ENCODE results near the gene SAP130.

SAP130 gene

GRCh38 chr2:128024816-128025215, 3.0 kb downstream of the SAP130 start:
- DNase-seq, result no peak

GRCh38 chr2:128017561-128017960, 10.3 kb downstream of the SAP130 start:
- no peak for DNase-seq

GRCh38 chr2:128016620-128017019, 11.2 kb downstream of the SAP130 start:
- DNase-seq, result no peak

GRCh38 chr2:128012698-128013097, 15.2 kb downstream of the SAP130 start:
- no peak for DNase-seq

GRCh38 chr2:128008074-128008672, 19.7 kb downstream of the SAP130 start:
- no peak for DNase-seq

GRCh38 chr2:128004509-128004908, 23.4 kb downstream of the SAP130 start:
- DNase-seq, result no peak

GRCh38 chr2:128003463-128003862, 24.4 kb downstream of the SAP130 start:
- DNase-seq, result no peak

- DNase-seq, result no peak
Measured at GRCh38 chr2:127996160-127996559, 31.7 kb downstream of the SAP130 start.

GRCh38 chr2:127995725-127996124, 32.1 kb downstream of the SAP130 start:
- DNase-seq, result no peak

- no peak for DNase-seq
Measured at GRCh38 chr2:127993659-127994058, 34.2 kb downstream of the SAP130 start.

GRCh38 chr2:127991742-127992141, 36.1 kb downstream of the SAP130 start:
- no peak for DNase-seq

GRCh38 chr2:127986548-127987079, 41.2 kb downstream of the SAP130 start:
- DNase-seq, result no peak

- DNase-seq, result no peak
Measured at GRCh38 chr2:127985735-127986134, 42.1 kb downstream of the SAP130 start.

GRCh38 chr2:127985026-127985734, 42.7 kb downstream of the SAP130 start:
- no peak for DNase-seq

GRCh38 chr2:127984551-127984950, 43.3 kb downstream of the SAP130 start:
- DNase-seq, result no peak

- DNase-seq, result no peak
Measured at GRCh38 chr2:127969446-127969845, 58.4 kb downstream of the SAP130 start.

- peak; percentile 8 for DNase-seq
Measured at GRCh38 chr2:127968610-127969339, 59.1 kb downstream of the SAP130 start.

GRCh38 chr2:127961729-127962128, 66.1 kb downstream of the SAP130 start:
- DNase-seq, result no peak

- peak; percentile 4 for DNase-seq
Measured at GRCh38 chr2:127957240-127957639, 70.6 kb downstream of the SAP130 start.

- DNase-seq, result no peak
Measured at GRCh38 chr2:127954857-127955256, 73.0 kb downstream of the SAP130 start.

- DNase-seq, result peak; percentile 27
Measured at GRCh38 chr2:127953849-127954248, 74.0 kb downstream of the SAP130 start.

- no peak for DNase-seq
Measured at GRCh38 chr2:127953128-127953718, 74.6 kb downstream of the SAP130 start.

GRCh38 chr2:127951026-127951425, 76.8 kb downstream of the SAP130 start:
- DNase-seq, result no peak

All from fibroblast of skin of right biceps (primary cell).